ENCODE data around the gene DONSON. TPM values are rescaled to one million over a fixed set of nuclear protein-coding genes. Genes with fewer than 3 reads are reported as not detected.

Gene DONSON
- total and polyA plus RNA-seq, 2 of the 13 experiments (the other 11 are each of a cell fraction or from before 2014, with no cell fraction given), result 35.4 to 63.6 TPM

- TF ChIP-seq UBTF (CRISPR knock-in tag; IDR thresholded peaks at IDR 0.05) (no peak; the same call in 1 of the 2 replicates), ZBTB33 (CRISPR knock-in tag; IDR thresholded peaks at IDR 0.05) (no peak), ATF4 (CRISPR knock-in tag; IDR thresholded peaks at IDR 0.05) (peak in 1 of 2 experiments; percentile 45; a peak in 1 of 4 replicates), MYPOP (CRISPR knock-in tag; IDR thresholded peaks at IDR 0.05) (no peak; the same call in 1 of the 2 replicates), ZMYM4 (CRISPR knock-in tag; IDR thresholded peaks at IDR 0.05) (no peak; the same call in 1 of the 2 replicates), ZKSCAN1 (IDR thresholded peaks at IDR 0.05; ENCODE audit: low read length) (no peak), NR0B2 (CRISPR knock-in tag; IDR thresholded peaks at IDR 0.05) (peak; percentile 67; the same call in 1 of the 2 replicates), SP1 (IDR thresholded peaks at IDR 0.05) (no peak), SP1 (CRISPR knock-in tag; IDR thresholded peaks at IDR 0.05) (peak; percentile 81), BCL6 (CRISPR knock-in tag; IDR thresholded peaks at IDR 0.05) (peak; percentile 26; the same call in 1 of the 2 replicates), KDM1A (CRISPR knock-in tag; IDR thresholded peaks at IDR 0.05) (no peak), ZSCAN31 (CRISPR knock-in tag; IDR thresholded peaks at IDR 0.05; ENCODE audit: low read depth) (no peak; the same call in 1 of the 2 replicates), TIGD3 (CRISPR knock-in tag; IDR thresholded peaks at IDR 0.05; ENCODE audit: borderline replicate concordance) (no peak), MAF1 (CRISPR knock-in tag; IDR thresholded peaks at IDR 0.05; ENCODE audit: borderline replicate concordance) (no peak), ZNF850 (CRISPR knock-in tag; conservative IDR thresholded peaks at IDR 0.05) (no peak), MYC (CRISPR knock-in tag; IDR thresholded peaks at IDR 0.05; ENCODE audit: borderline replicate concordance) (peak; percentile 96), ZNF672 (CRISPR knock-in tag; IDR thresholded peaks at IDR 0.05) (no peak), RFXAP (CRISPR knock-in tag; IDR thresholded peaks at IDR 0.05; ENCODE audit: borderline replicate concordance) (peak; percentile 80; the same call in 1 of the 2 replicates), BRD4 (CRISPR knock-in tag; IDR thresholded peaks at IDR 0.05) (0 out of 2 replicates have a peak, but pooled peaks have one; percentile 60), RCOR2 (CRISPR knock-in tag; IDR thresholded peaks at IDR 0.05) (no peak), ERF (CRISPR knock-in tag; IDR thresholded peaks at IDR 0.05) (no peak; the same call in 1 of the 2 replicates)
Observed at GRCh38 chr21:33541756-33542639, 46.5 kb downstream of the DONSON start, which contains the start of gene GART (continued).
